GM13977 (cell line): ENCODE results near the gene NRN1.

ENCODE experiments used
- DNase-seq: peaks from one replicate; pipeline ENCODE4 v3.0.0; 2012; ENCODE audit warnings: low spot score
- in situ Hi-C: fragments of 300-500 bp; cut with MboI; formaldehyde crosslinking; loops from one replicate; pipeline ENCODE4 v1.12.0; 2022; ENCODE audit warnings: low sequenced_read_pairs, low pct_unique_long_range_greater_than_20kb, mixed read lengths, inconsistent platforms; ENCODE audit not compliant: unreplicated experiment
- TF ChIP-seq, protein P1 (sequence below): IDR thresholded peaks from 2 replicates; pipeline ENCODE4 v1.5.1; 2012; ENCODE audit warnings: mild to moderate bottlenecking, control low read depth; ENCODE audit not compliant: insufficient read depth; ENCODE audit errors: extremely low read depth, missing control alignments

The NRN1 gene

DNA sequence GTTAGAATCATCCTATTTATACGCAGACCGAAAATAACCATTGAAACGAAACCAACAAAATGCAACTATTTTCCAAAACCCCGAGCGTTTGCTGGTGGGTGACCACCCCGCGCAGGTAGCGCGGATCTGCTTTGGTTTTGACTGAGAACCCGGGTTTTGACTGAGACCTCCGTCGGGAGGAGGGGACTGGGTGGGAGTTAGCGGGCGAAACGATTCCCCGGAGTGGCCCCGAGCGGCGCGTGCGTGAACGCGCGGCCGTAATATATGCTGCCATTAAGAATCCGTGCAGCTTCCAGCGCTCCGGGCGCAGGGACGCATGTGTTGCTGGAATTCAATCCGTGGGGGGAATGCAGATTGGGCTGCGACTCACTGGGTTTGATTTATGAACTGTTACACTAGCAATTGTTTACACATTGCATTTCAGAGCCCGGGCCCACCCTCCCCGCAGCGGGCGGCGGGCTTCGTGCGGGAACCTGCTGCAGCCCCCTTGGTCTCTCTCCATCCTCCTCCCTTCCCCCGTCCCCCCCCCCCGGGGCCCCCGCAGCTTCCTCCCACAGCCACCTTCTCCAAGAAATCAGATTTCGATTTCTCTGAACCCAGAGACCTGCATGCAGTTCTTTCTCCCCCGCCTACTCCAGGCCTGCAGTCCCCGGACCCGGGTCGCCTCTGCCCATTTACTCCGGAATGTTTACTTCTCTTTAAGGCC is 9.9 kb downstream of the NRN1 start:
- TF ChIP-seq, protein P1, sequence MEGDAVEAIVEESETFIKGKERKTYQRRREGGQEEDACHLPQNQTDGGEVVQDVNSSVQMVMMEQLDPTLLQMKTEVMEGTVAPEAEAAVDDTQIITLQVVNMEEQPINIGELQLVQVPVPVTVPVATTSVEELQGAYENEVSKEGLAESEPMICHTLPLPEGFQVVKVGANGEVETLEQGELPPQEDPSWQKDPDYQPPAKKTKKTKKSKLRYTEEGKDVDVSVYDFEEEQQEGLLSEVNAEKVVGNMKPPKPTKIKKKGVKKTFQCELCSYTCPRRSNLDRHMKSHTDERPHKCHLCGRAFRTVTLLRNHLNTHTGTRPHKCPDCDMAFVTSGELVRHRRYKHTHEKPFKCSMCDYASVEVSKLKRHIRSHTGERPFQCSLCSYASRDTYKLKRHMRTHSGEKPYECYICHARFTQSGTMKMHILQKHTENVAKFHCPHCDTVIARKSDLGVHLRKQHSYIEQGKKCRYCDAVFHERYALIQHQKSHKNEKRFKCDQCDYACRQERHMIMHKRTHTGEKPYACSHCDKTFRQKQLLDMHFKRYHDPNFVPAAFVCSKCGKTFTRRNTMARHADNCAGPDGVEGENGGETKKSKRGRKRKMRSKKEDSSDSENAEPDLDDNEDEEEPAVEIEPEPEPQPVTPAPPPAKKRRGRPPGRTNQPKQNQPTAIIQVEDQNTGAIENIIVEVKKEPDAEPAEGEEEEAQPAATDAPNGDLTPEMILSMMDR: no peak
- DNase-seq: peak; percentile 36
- in situ Hi-C loops: loop anchor here (25.0 kb wide), 1 partner anchor 535 kb away; no protein-coding TSS in a partner anchor

DNA sequence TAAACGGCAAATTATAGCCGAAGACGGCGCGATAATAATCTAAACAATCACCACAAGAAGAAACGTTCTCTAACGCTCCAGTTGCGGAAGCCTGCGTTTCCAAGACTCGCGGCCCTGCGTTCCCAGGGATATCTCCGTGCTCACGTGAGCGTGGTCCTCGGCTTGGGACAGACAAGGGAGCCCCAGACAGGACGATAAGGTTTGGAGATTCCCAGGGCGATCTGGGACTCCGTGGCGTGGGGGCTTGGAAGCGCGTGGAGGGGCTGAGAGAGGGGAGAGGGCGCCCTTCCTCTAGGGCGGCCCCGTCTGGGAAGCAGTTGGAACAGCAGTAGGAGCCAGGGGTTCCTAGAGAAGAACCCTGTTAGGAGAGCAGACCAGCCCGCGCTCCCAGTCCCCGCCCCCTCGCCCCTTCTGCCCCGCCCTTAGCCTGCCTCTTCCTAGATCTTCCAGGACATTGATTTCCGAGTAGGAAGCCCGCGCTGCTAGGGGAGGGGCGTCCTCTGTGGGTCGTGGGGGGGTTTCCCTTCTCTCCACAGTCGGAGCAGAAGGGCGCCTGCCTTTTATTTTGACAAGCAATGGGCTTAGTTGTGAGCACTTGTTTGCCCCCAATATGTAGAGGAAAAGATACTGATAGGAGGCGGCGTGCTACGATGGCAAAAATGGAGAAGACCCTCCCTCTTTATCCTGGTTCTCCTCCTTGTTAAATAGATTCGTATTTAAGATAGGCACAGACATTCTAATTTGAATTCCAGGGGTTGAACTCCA is 10.6 kb downstream of the NRN1 start:
- in situ Hi-C loops: loop anchor here (25.0 kb wide), 1 partner anchor 534 kb away; no protein-coding TSS in a partner anchor
- TF ChIP-seq, protein P1: no peak
- no peak for DNase-seq

GRCh38 chr6:5995658-5995948 is 11.1 kb downstream of the NRN1 start:
- in situ Hi-C loops: loop anchor here (25.0 kb wide), 1 partner anchor 533 kb away; no protein-coding TSS in a partner anchor
- TF ChIP-seq, protein P1: no peak
- no peak for DNase-seq

GRCh38 chr6:5994999-5995657 is 11.6 kb downstream of the NRN1 start:
- in situ Hi-C loops: loop anchor here (25.0 kb wide), 1 partner anchor 533 kb away; no protein-coding TSS in a partner anchor
- DNase-seq: no peak
- TF ChIP-seq, protein P1: no peak

DNA sequence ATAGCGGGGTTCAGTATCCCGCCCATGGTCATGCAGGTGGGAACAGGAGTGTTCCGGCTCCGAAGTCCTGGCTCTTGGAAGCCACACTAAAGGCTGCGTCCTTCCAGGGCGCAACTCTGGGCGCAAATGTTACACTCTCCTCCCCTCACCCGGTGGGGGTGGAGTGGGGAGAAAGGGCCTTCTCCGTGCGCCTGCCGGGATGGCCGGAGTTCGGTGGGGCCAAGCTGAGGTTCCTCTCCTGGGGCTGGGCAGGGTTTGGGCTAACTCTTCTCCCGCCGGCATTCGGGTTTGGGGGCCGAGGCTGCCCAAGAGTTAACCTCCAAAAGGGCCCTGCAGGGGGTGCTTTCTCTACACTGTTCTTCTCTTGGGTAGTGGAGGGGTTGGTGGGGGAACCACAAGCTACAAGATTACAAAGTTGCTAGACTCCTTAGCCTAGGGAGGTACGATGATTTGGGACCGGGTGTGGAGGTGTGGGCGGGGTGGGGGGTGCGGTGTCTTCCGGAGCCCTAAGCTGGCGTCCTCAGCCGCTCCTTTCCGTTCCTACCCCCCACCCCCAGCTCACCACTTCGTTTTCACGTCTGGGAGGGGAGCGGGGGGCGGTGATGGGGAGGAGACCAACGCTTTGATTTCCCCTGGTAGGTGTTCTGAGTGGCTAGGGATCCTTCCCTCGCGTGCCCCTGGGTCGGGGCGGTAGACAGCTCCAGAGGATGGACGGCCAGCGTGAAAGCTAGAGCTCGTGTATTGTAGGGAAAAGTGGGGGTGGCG is 12.3 kb downstream of the NRN1 start:
- in situ Hi-C loops: loop anchor here (25.0 kb wide), 1 partner anchor 532 kb away; no protein-coding TSS in a partner anchor
- DNase-seq: no peak
- TF ChIP-seq, protein P1: no peak
